Measurements from ENCODE around the gene CAGE1. TPM values are rescaled to one million over a fixed set of nuclear protein-coding genes. Genes with fewer than 3 reads are reported as not detected.
A peak's percentile ranks its signal among the peaks of the same experiment; 100 is the strongest.

The CAGE1 gene
- total RNA-seq, result 0.09 to 0.18 TPM (median 0.09 TPM) in 3 replicates

GRCh38 chr6:7389451-7390225 lies at the start of gene CAGE1, which contains the start of gene RIOK1:
Gene CAGE1, minus strand, starts transcription at chr6:7389742. Its CDS starts 2,569 bp downstream, at chr6:7387173.
Gene RIOK1, plus strand, starts transcription at chr6:7389808. Its CDS starts 195 bp downstream, at chr6:7390003.
- no peaks in the 10 kb centered on the region for H3K9me3 Mint-ChIP-seq
- H3K36me3 Mint-ChIP-seq, result peaks cover 3% of the 10 kb centered on the region
- H3K27ac Mint-ChIP-seq, result peak within 1 kb of the TSS; percentile 99
- TF ChIP-seq, protein P1, sequence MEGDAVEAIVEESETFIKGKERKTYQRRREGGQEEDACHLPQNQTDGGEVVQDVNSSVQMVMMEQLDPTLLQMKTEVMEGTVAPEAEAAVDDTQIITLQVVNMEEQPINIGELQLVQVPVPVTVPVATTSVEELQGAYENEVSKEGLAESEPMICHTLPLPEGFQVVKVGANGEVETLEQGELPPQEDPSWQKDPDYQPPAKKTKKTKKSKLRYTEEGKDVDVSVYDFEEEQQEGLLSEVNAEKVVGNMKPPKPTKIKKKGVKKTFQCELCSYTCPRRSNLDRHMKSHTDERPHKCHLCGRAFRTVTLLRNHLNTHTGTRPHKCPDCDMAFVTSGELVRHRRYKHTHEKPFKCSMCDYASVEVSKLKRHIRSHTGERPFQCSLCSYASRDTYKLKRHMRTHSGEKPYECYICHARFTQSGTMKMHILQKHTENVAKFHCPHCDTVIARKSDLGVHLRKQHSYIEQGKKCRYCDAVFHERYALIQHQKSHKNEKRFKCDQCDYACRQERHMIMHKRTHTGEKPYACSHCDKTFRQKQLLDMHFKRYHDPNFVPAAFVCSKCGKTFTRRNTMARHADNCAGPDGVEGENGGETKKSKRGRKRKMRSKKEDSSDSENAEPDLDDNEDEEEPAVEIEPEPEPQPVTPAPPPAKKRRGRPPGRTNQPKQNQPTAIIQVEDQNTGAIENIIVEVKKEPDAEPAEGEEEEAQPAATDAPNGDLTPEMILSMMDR (IDR thresholded peaks at IDR 0.05; ENCODE audit: unreplicated experiment), result no peak
- DNase-seq (ENCODE audit: low spot score in 2 of 2, unreplicated experiment in 2 of 2), result peak; percentile 82 to 92
- H3K27me3 Mint-ChIP-seq (ENCODE audit: low read depth), result no peaks in the 10 kb centered on the region
- H3K4me1 Mint-ChIP-seq, result peaks cover 34% of the 10 kb centered on the region
- H3K4me3 Mint-ChIP-seq, result peak within 1 kb of the TSS; percentile 86

DNA sequence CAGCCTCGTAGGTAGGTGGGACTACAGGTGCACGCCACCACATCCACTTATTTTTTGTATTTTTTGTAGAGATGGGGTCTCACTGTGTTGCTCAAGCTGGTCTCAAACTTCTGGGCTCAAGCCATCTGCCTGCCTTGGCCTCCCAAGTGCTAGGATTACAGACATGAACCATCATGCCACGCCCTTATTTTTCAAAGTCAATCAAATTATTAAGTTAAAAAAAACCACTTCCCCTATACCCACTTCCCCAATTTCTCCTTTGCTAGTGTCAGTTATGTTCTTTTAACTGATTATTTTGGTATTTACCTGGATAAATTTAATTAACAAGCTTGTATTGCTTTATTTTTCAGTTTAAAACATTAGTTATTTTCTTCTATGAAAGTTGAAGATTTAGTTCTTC lies 49.7 kb upstream of the CAGE1 start:
- H3K9me3 Mint-ChIP-seq, result peaks cover 5% of the 10 kb centered on the region
- no peaks in the 10 kb centered on the region for H3K36me3 Mint-ChIP-seq
- no peak overlapping the region for H3K27ac Mint-ChIP-seq
- no peaks in the 10 kb centered on the region for H3K27me3 Mint-ChIP-seq (ENCODE audit: low read depth)
- DNase-seq (ENCODE audit: low spot score in 2 of 2, unreplicated experiment in 2 of 2), result no peak
- H3K4me3 Mint-ChIP-seq, result no peak overlapping the region
- TF ChIP-seq, protein P1 (IDR thresholded peaks at IDR 0.05; ENCODE audit: unreplicated experiment), result no peak
- peaks cover 7% of the 10 kb centered on the region for H3K4me1 Mint-ChIP-seq

DNA sequence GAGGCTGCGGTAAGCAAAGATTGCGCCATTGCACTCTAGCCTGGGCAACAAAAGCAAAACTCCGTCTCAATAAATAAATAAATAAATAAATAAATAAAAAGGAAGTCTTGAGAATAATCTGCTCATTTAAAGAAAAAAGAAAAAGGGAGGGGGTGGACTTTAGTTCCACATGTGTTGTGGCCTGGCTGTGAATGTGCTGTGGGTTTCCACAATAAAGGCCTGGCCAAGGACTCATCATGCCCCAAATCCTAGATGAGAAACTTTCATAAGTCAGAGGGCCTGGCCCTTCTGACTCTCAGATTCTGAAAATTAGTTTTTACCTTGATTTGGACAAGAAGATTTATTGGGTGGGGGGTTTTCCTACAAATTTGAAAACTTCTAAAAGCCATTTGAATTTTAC lies 48.5 kb upstream of the CAGE1 start:
- TF ChIP-seq, protein P1 (IDR thresholded peaks at IDR 0.05; ENCODE audit: unreplicated experiment), result no peak
- Mint-ChIP-seq H3K4me3 (no peak overlapping the region), H3K4me1 (peaks cover 7% of the 10 kb centered on the region), H3K27me3 (ENCODE audit: low read depth) (no peaks in the 10 kb centered on the region), H3K27ac (no peak overlapping the region), H3K36me3 (no peaks in the 10 kb centered on the region), H3K9me3 (peaks cover 5% of the 10 kb centered on the region)
- DNase-seq (ENCODE audit: low spot score in 2 of 2, unreplicated experiment in 2 of 2), result no peak

DNA sequence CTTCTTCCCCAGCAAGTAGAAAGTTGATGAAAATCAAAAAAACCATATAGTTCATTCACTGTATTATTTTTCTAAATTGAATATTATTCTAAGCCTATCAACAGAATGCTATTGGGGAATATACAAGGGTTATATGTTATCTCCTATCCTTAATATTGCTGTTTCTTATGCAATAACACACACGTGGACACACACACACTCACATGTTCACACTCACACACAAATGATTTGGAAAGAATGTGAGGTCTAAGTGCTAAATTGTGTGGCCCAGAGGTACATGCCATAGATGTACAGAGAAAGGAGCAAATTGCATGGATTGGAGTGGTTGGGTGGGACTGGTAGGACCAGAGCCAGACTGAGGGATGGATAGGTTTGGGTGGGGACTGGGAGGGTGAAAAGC lies 45.1 kb upstream of the CAGE1 start:
- Mint-ChIP-seq H3K36me3 (no peaks in the 10 kb centered on the region), H3K4me1 (peaks cover 11% of the 10 kb centered on the region), H3K4me3 (no peak overlapping the region), H3K27ac (no peak overlapping the region), H3K9me3 (peaks cover 5% of the 10 kb centered on the region), H3K27me3 (ENCODE audit: low read depth) (no peaks in the 10 kb centered on the region)
- no peak for DNase-seq (ENCODE audit: low spot score in 2 of 2, unreplicated experiment in 2 of 2)
- TF ChIP-seq, protein P1 (IDR thresholded peaks at IDR 0.05; ENCODE audit: unreplicated experiment), result no peak

- Mint-ChIP-seq H3K4me3 (no peak overlapping the region), H3K27ac (no peak overlapping the region), H3K27me3 (ENCODE audit: low read depth) (no peaks in the 10 kb centered on the region), H3K4me1 (peaks cover 7% of the 10 kb centered on the region), H3K9me3 (peaks cover 5% of the 10 kb centered on the region), H3K36me3 (no peaks in the 10 kb centered on the region)
- no peak for DNase-seq (ENCODE audit: low spot score in 2 of 2, unreplicated experiment in 2 of 2)
- TF ChIP-seq, protein P1 (IDR thresholded peaks at IDR 0.05; ENCODE audit: unreplicated experiment), result no peak
These were observed 43.6 kb upstream of the CAGE1 start for GRCh38 chr6:7433121-7433617.

Measured in mesothelial cell of epicardium (in vitro differentiated cells).